Measurements from ENCODE around the gene GRM1. TPM values are rescaled to one million over a fixed set of nuclear protein-coding genes. Genes with fewer than 3 reads are reported as not detected.

The GRM1 gene
- total and polyA plus RNA-seq, 2 experiments from 2014 or later, result 0.29 to 0.63 TPM

- Histone ChIP-seq H3K36me3 (ENCODE audit: insufficient read depth) (no peaks in the 10 kb centered on the region), H3K4me1 (ENCODE audit: insufficient read depth) (no peaks in the 10 kb centered on the region), H2AFZ (no peak overlapping the region), H3K4me3 (no peak overlapping the region), H3F3A (replicated peaks; ENCODE audit: low read depth) (no peaks in the 10 kb centered on the region), H3K9me2 (ENCODE audit: insufficient read depth) (no peaks in the 10 kb centered on the region), H3K79me2 (replicated peaks; ENCODE audit: insufficient read depth) (no peaks in the 10 kb centered on the region), H3K4me2 (no peak overlapping the region), H3K27me3 (ENCODE audit: insufficient read depth) (no peaks in the 10 kb centered on the region), H3K27ac (ENCODE audit: low read depth) (no peak overlapping the region), H4K20me1 (replicated peaks; ENCODE audit: insufficient read depth) (no peaks in the 10 kb centered on the region)
- Mint-ChIP-seq H3K36me3 (ENCODE audit: low read depth) (no peaks in the 10 kb centered on the region), H3K4me1 (peaks cover 2% of the 10 kb centered on the region; the same call in 2 of the 3 replicates), H3K27ac (no peak overlapping the region), H3K9me3 (no peaks in the 10 kb centered on the region), H3K4me3 (no peak overlapping the region), H3K27me3 (ENCODE audit: insufficient read depth, low read depth, poor library complexity) (no peaks in the 10 kb centered on the region)
- DNase-seq (ENCODE audit: low spot score) (no peak), ATAC-seq (no peak)
- TF ChIP-seq CTCF (conservative IDR thresholded peaks at IDR 0.05; ENCODE audit: low read depth in 2 of 2) (no peak), CREB1 (CRISPR knock-in tag; IDR thresholded peaks at IDR 0.05; ENCODE audit: low read depth) (no peak), POLR2AphosphoS5 (IDR thresholded peaks at IDR 0.05; ENCODE audit: low read depth) (no peak), STAT1 (IDR thresholded peaks at IDR 0.05; ENCODE audit: unreplicated experiment) (no peak), EZH2 (IDR thresholded peaks at IDR 0.05; ENCODE audit: low read depth, unreplicated experiment) (no peak), REST (IDR thresholded peaks at IDR 0.05; ENCODE audit: unreplicated experiment) (no peak), ZNF331 (CRISPR knock-in tag; IDR thresholded peaks at IDR 0.05; ENCODE audit: low read depth) (no peak), ZNF114 (CRISPR knock-in tag; IDR thresholded peaks at IDR 0.05) (no peak)
Measured at GRCh38 chr6:146190581-146190980, 161.7 kb downstream of the GRM1 start.

GRCh38 chr6:146191166-146191565 is 162.3 kb downstream of the GRM1 start:
- H3K4me1 ChIP-seq (ENCODE audit: insufficient read depth), result no peaks in the 10 kb centered on the region
- no peak overlapping the region for H2AFZ ChIP-seq
- no peak overlapping the region for H3K4me3 Mint-ChIP-seq
- H3K4me1 Mint-ChIP-seq, result peaks cover 2% of the 10 kb centered on the region; the same call in 2 of the 3 replicates
- no peak for ATAC-seq
- no peaks in the 10 kb centered on the region for H3K79me2 ChIP-seq (replicated peaks; ENCODE audit: insufficient read depth)
- H3K4me3 ChIP-seq, result no peak overlapping the region
- no peak for DNase-seq (ENCODE audit: low spot score)
- H3K4me2 ChIP-seq, result no peak overlapping the region
- no peaks in the 10 kb centered on the region for H3K9me2 ChIP-seq (ENCODE audit: insufficient read depth)
- H3K36me3 ChIP-seq (ENCODE audit: insufficient read depth), result no peaks in the 10 kb centered on the region
- H3K9me3 Mint-ChIP-seq, result no peaks in the 10 kb centered on the region
- no peak overlapping the region for H3K27ac Mint-ChIP-seq
- no peaks in the 10 kb centered on the region for H3K36me3 Mint-ChIP-seq (ENCODE audit: low read depth)
- H3F3A ChIP-seq (replicated peaks; ENCODE audit: low read depth), result no peaks in the 10 kb centered on the region
- H3K27me3 ChIP-seq (ENCODE audit: insufficient read depth), result no peaks in the 10 kb centered on the region
- no peak overlapping the region for H3K27ac ChIP-seq (ENCODE audit: low read depth)
- H4K20me1 ChIP-seq (replicated peaks; ENCODE audit: insufficient read depth), result no peaks in the 10 kb centered on the region
- H3K27me3 Mint-ChIP-seq (ENCODE audit: insufficient read depth, low read depth, poor library complexity), result no peaks in the 10 kb centered on the region
- TF ChIP-seq ZNF114 (CRISPR knock-in tag; IDR thresholded peaks at IDR 0.05) (no peak), POLR2AphosphoS5 (IDR thresholded peaks at IDR 0.05; ENCODE audit: low read depth) (no peak), REST (IDR thresholded peaks at IDR 0.05; ENCODE audit: unreplicated experiment) (no peak), STAT1 (IDR thresholded peaks at IDR 0.05; ENCODE audit: unreplicated experiment) (no peak), CREB1 (CRISPR knock-in tag; IDR thresholded peaks at IDR 0.05; ENCODE audit: low read depth) (no peak), EZH2 (IDR thresholded peaks at IDR 0.05; ENCODE audit: low read depth, unreplicated experiment) (no peak), CTCF (conservative IDR thresholded peaks at IDR 0.05; ENCODE audit: low read depth in 2 of 2) (no peak)
